GM23338 (cell line): ENCODE results near the gene FGGY.

ENCODE experiments used
- CREB1 ChIP-seq: fragments of 250-450 bp; sonication (Bioruptor Pico); IDR thresholded peaks from 2 replicates; pipeline ENCODE4 v1.5.0; 2020; ENCODE audit warnings: low read depth, mild to moderate bottlenecking, moderate library complexity
- EZH2 ChIP-seq: fragments of 200-600 bp; sonication (generic); IDR thresholded peaks from one replicate; pipeline ENCODE4 v1.8.0; 2017; ENCODE audit warnings: antibody characterized with exemption, mild to moderate bottlenecking, low read depth; ENCODE audit not compliant: unreplicated experiment
- EZH2phosphoT487 ChIP-seq: fragments of 200-600 bp; sonication (generic); IDR thresholded peaks from one replicate; pipeline ENCODE4 v1.8.1; 2018; ENCODE audit warnings: antibody characterized with exemption; ENCODE audit not compliant: unreplicated experiment
- JUNB ChIP-seq: IDR thresholded peaks from one replicate; pipeline ENCODE4 v1.6.1; 2016; ENCODE audit warnings: antibody characterized with exemption; ENCODE audit not compliant: unreplicated experiment
- POLR2AphosphoS5 ChIP-seq: IDR thresholded peaks from 2 replicates; pipeline ENCODE4 v1.6.1; 2016; ENCODE audit warnings: antibody characterized with exemption, low read depth
- TF ChIP-seq, protein P1 (sequence below), 2 experiments: fragments of 200-600 bp in 1 of 2; sonication (generic) in 1 of 2; conservative IDR thresholded peaks; 2 replicates each; pipeline versions ENCODE4 v1.5.1 to v1.6.1; 2016 to 2017; ENCODE audit warnings: antibody characterized with exemption in 2 of 2, low read depth in 2 of 2, mild to moderate bottlenecking in 2 of 2, moderate library complexity in 1 of 2
- TF ChIP-seq, protein P2 (sequence below): IDR thresholded peaks from one replicate; pipeline ENCODE4 v1.6.1; 2018; ENCODE audit warnings: antibody characterized with exemption; ENCODE audit not compliant: unreplicated experiment
- TF ChIP-seq, protein P3 (sequence below): IDR thresholded peaks from 2 replicates; pipeline ENCODE4 v1.6.1; 2016; ENCODE audit warnings: antibody characterized with exemption

DNA sequence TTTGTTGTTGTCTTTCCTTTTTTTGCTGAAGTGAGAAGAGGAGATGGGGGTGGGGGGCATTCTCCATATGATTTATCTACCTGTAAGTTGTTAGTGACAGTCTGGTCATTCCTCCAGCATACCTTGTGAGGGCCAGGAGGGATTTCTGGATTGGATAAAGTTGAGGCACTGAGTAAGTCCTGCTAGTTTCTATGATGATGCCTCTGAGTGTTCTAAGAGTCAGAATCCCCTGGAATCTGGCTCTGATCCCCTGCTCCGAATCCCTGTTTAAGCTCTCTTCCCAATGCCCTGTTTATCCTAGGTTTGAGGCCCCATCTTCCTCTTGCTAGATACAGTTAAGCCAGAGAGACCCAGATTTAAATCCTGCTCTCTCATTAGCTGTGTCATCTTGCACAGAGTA lies 434.7 kb downstream of the FGGY start:
- TF ChIP-seq, protein P1, sequence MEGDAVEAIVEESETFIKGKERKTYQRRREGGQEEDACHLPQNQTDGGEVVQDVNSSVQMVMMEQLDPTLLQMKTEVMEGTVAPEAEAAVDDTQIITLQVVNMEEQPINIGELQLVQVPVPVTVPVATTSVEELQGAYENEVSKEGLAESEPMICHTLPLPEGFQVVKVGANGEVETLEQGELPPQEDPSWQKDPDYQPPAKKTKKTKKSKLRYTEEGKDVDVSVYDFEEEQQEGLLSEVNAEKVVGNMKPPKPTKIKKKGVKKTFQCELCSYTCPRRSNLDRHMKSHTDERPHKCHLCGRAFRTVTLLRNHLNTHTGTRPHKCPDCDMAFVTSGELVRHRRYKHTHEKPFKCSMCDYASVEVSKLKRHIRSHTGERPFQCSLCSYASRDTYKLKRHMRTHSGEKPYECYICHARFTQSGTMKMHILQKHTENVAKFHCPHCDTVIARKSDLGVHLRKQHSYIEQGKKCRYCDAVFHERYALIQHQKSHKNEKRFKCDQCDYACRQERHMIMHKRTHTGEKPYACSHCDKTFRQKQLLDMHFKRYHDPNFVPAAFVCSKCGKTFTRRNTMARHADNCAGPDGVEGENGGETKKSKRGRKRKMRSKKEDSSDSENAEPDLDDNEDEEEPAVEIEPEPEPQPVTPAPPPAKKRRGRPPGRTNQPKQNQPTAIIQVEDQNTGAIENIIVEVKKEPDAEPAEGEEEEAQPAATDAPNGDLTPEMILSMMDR (conservative IDR thresholded peaks at IDR 0.05; ENCODE audit: low read depth in 2 of 2) = no peak
- TF ChIP-seq EZH2phosphoT487 (no peak), POLR2AphosphoS5 (no peak), EZH2 (no peak), CREB1 (CRISPR knock-in tag) (no peak), JUNB (no peak)
- TF ChIP-seq, protein P2, sequence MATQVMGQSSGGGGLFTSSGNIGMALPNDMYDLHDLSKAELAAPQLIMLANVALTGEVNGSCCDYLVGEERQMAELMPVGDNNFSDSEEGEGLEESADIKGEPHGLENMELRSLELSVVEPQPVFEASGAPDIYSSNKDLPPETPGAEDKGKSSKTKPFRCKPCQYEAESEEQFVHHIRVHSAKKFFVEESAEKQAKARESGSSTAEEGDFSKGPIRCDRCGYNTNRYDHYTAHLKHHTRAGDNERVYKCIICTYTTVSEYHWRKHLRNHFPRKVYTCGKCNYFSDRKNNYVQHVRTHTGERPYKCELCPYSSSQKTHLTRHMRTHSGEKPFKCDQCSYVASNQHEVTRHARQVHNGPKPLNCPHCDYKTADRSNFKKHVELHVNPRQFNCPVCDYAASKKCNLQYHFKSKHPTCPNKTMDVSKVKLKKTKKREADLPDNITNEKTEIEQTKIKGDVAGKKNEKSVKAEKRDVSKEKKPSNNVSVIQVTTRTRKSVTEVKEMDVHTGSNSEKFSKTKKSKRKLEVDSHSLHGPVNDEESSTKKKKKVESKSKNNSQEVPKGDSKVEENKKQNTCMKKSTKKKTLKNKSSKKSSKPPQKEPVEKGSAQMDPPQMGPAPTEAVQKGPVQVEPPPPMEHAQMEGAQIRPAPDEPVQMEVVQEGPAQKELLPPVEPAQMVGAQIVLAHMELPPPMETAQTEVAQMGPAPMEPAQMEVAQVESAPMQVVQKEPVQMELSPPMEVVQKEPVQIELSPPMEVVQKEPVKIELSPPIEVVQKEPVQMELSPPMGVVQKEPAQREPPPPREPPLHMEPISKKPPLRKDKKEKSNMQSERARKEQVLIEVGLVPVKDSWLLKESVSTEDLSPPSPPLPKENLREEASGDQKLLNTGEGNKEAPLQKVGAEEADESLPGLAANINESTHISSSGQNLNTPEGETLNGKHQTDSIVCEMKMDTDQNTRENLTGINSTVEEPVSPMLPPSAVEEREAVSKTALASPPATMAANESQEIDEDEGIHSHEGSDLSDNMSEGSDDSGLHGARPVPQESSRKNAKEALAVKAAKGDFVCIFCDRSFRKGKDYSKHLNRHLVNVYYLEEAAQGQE = no peak
- TF ChIP-seq, protein P3, sequence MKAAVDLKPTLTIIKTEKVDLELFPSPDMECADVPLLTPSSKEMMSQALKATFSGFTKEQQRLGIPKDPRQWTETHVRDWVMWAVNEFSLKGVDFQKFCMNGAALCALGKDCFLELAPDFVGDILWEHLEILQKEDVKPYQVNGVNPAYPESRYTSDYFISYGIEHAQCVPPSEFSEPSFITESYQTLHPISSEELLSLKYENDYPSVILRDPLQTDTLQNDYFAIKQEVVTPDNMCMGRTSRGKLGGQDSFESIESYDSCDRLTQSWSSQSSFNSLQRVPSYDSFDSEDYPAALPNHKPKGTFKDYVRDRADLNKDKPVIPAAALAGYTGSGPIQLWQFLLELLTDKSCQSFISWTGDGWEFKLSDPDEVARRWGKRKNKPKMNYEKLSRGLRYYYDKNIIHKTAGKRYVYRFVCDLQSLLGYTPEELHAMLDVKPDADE = no peak
